ENCODE results near the gene RNF152. TPM values are rescaled to one million over a fixed set of nuclear protein-coding genes. Genes with fewer than 3 reads are reported as not detected.
A peak's percentile ranks its signal among the peaks of the same experiment; 100 is the strongest.
"Not testable (repeated sequence)": the region's sequence is repeated elsewhere in the genome, so short reads cannot be mapped to it uniquely, and the experiment has no call there.

RNF152 gene
- total RNA-seq, 1 donor from 2014 or later = 24.1 TPM

GRCh38 chr18:61785588-61785987 lies 107.2 kb downstream of the RNF152 start:
- Histone ChIP-seq H3F3A (ENCODE audit: low read depth) (no peaks in the 10 kb centered on the region), H3K9me3 (ENCODE audit: low read depth) (no peaks in the 10 kb centered on the region), H3K27ac (no peak overlapping the region), H4K20me1 (ENCODE audit: low read depth) (no peaks in the 10 kb centered on the region), H3K27me3 (no peaks in the 10 kb centered on the region), H3K9ac (no peak overlapping the region), H3K36me3 (no peaks in the 10 kb centered on the region), H3K79me2 (ENCODE audit: low read depth) (no peaks in the 10 kb centered on the region), H2AFZ (replicated peaks) (no peak overlapping the region), H3K4me3 (no peak overlapping the region), H3K4me2 (no peak overlapping the region), H3K4me1 (peaks cover 13% of the 10 kb centered on the region)
- peaks cover 16% of the 10 kb centered on the region for H3K9me3 Mint-ChIP-seq
- TF ChIP-seq EZH2 (IDR thresholded peaks at IDR 0.05) (no peak), EZH2phosphoT487 (IDR thresholded peaks at IDR 0.05) (no peak), CTCF (IDR thresholded peaks at IDR 0.05) (no peak)
- DNase-seq (ENCODE audit: low spot score) = no peak
- H3K36me3 Mint-ChIP-seq = no peaks in the 10 kb centered on the region
- peaks cover 17% of the 10 kb centered on the region for H3K4me1 Mint-ChIP-seq
- no peak overlapping the region for H3K4me3 Mint-ChIP-seq
- H3K27me3 Mint-ChIP-seq (ENCODE audit: insufficient read depth, low read depth) = no peaks in the 10 kb centered on the region
- no peak overlapping the region for H3K27ac Mint-ChIP-seq

- Histone ChIP-seq H3K27ac (no peak overlapping the region), H3K79me2 (ENCODE audit: low read depth) (no peaks in the 10 kb centered on the region), H3K4me1 (peaks cover 13% of the 10 kb centered on the region), H3K9ac (no peak overlapping the region), H4K20me1 (ENCODE audit: low read depth) (no peaks in the 10 kb centered on the region), H3F3A (ENCODE audit: low read depth) (no peaks in the 10 kb centered on the region), H3K4me3 (no peak overlapping the region), H3K9me3 (ENCODE audit: low read depth) (no peaks in the 10 kb centered on the region), H2AFZ (replicated peaks) (peak overlapping the region; percentile 70), H3K36me3 (no peaks in the 10 kb centered on the region), H3K27me3 (no peaks in the 10 kb centered on the region), H3K4me2 (no peak overlapping the region)
- Mint-ChIP-seq H3K27me3 (ENCODE audit: insufficient read depth, low read depth) (no peaks in the 10 kb centered on the region), H3K27ac (peak overlapping the region; percentile 31), H3K9me3 (peaks cover 16% of the 10 kb centered on the region), H3K4me3 (no peak overlapping the region), H3K4me1 (peaks cover 13% of the 10 kb centered on the region), H3K36me3 (no peaks in the 10 kb centered on the region)
- DNase-seq (ENCODE audit: low spot score) = peak; percentile 15
- TF ChIP-seq EZH2 (IDR thresholded peaks at IDR 0.05) = no peak
- TF ChIP-seq EZH2phosphoT487 (IDR thresholded peaks at IDR 0.05) = no peak
- TF ChIP-seq CTCF (IDR thresholded peaks at IDR 0.05) = no peak
These were observed 108.0 kb downstream of the RNF152 start for GRCh38 chr18:61784834-61785233.

GRCh38 chr18:61782545-61782944 lies 110.3 kb downstream of the RNF152 start:
- DNase-seq (ENCODE audit: low spot score) = no peak
- H3K4me2 ChIP-seq = no peak overlapping the region
- no peaks in the 10 kb centered on the region for H3K27me3 ChIP-seq
- H3K27me3 Mint-ChIP-seq (ENCODE audit: insufficient read depth, low read depth) = peaks cover 10% of the 10 kb centered on the region
- TF ChIP-seq CTCF (IDR thresholded peaks at IDR 0.05) (no peak), EZH2 (IDR thresholded peaks at IDR 0.05) (no peak), EZH2phosphoT487 (IDR thresholded peaks at IDR 0.05) (no peak)
- no peak overlapping the region for H2AFZ ChIP-seq (replicated peaks)
- H3K4me1 ChIP-seq = peaks cover 13% of the 10 kb centered on the region
- no peak overlapping the region for H3K27ac Mint-ChIP-seq
- H3K79me2 ChIP-seq (ENCODE audit: low read depth) = no peaks in the 10 kb centered on the region
- no peak overlapping the region for H3K4me3 Mint-ChIP-seq
- H4K20me1 ChIP-seq (ENCODE audit: low read depth) = no peaks in the 10 kb centered on the region
- H3K4me1 Mint-ChIP-seq = peaks cover 13% of the 10 kb centered on the region
- H3F3A ChIP-seq (ENCODE audit: low read depth) = no peaks in the 10 kb centered on the region
- H3K9ac ChIP-seq = no peak overlapping the region
- no peaks in the 10 kb centered on the region for H3K9me3 ChIP-seq (ENCODE audit: low read depth)
- no peak overlapping the region for H3K4me3 ChIP-seq
- no peaks in the 10 kb centered on the region for H3K36me3 Mint-ChIP-seq
- H3K36me3 ChIP-seq = no peaks in the 10 kb centered on the region
- H3K27ac ChIP-seq = no peak overlapping the region
- peaks cover 9% of the 10 kb centered on the region for H3K9me3 Mint-ChIP-seq

GRCh38 chr18:61776201-61776600 lies 116.6 kb downstream of the RNF152 start:
- H3F3A ChIP-seq (ENCODE audit: low read depth); H3K4me2 ChIP-seq; H3K4me1 Mint-ChIP-seq; H3K36me3 ChIP-seq; H3K27me3 Mint-ChIP-seq (ENCODE audit: insufficient read depth, low read depth); H3K9me3 ChIP-seq (ENCODE audit: low read depth); H2AFZ ChIP-seq (replicated peaks); H3K9ac ChIP-seq; H3K4me3 ChIP-seq; H4K20me1 ChIP-seq (ENCODE audit: low read depth); H3K79me2 ChIP-seq (ENCODE audit: low read depth); H3K4me1 ChIP-seq; H3K36me3 Mint-ChIP-seq; H3K27ac ChIP-seq; DNase-seq (ENCODE audit: low spot score); H3K27me3 ChIP-seq; H3K4me3 Mint-ChIP-seq; H3K27ac Mint-ChIP-seq: not testable (repeated sequence)
- peaks cover 17% of the 10 kb centered on the region for H3K9me3 Mint-ChIP-seq
